OCI-LY3 (cell line): ENCODE results near the gene CHRD.

ENCODE experiments used
- CTCF ChIP-seq: fragments of 200-600, 300-600 bp; sonication (generic); IDR thresholded peaks from 2 replicates; pipeline ENCODE4 v1.5.1; 2014; ENCODE audit warnings: antibody characterized with exemption, low read length, low read depth
- EZH2phosphoT487 ChIP-seq: fragments of 200-600 bp; shearing (Covaris generic); IDR thresholded peaks from 2 replicates; pipeline ENCODE4 v1.6.1; 2018; ENCODE audit warnings: antibody characterized with exemption, mixed run types, low read depth

GRCh38 chr3:184372911-184373310 is 6.9 kb upstream of the CHRD start:
- no peak for TF ChIP-seq CTCF
- TF ChIP-seq EZH2phosphoT487 = no peak
